Trophoblast cell (in vitro differentiated cells and primary cell): Measurements from ENCODE around the gene PDE4D.

Experiments used
- DNase-seq, 2 donors: peaks; one replicate each; pipeline ENCODE4 v3.0.0-alpha.2; 2016
- H2AFZ ChIP-seq: 2 replicates; pipeline ENCODE4 v1.6.1; 2013; ENCODE audit warnings: low read length, moderate library complexity, mild to moderate bottlenecking; ENCODE audit not compliant: insufficient read depth, poor library complexity
- H2AK5ac ChIP-seq: 2 replicates; pipeline ENCODE4 v1.6.1; 2013; ENCODE audit warnings: mild to moderate bottlenecking, low read length
- H2BK120ac ChIP-seq: 2 replicates; pipeline ENCODE4 v1.6.1; 2013; ENCODE audit warnings: low read length, mild to moderate bottlenecking, moderate library complexity; ENCODE audit not compliant: insufficient read depth, poor library complexity
- H2BK12ac ChIP-seq: 2 replicates; pipeline ENCODE4 v1.6.1; 2013; ENCODE audit warnings: mild to moderate bottlenecking, low read length, moderate library complexity
- H2BK5ac ChIP-seq: 2 replicates; pipeline ENCODE4 v1.6.1; 2013; ENCODE audit warnings: low read length, low read depth, moderate library complexity, mild to moderate bottlenecking; ENCODE audit not compliant: poor library complexity
- H3K14ac ChIP-seq: 2 replicates; pipeline ENCODE4 v1.6.1; 2013; ENCODE audit warnings: mild to moderate bottlenecking, low read length
- H3K18ac ChIP-seq: 2 replicates; pipeline ENCODE4 v1.6.1; 2013; ENCODE audit warnings: mild to moderate bottlenecking, low read length
- H3K23ac ChIP-seq: 2 replicates; pipeline ENCODE4 v1.6.1; 2013; ENCODE audit warnings: low read length
- H3K27ac ChIP-seq: 2 replicates; pipeline ENCODE4 v1.5.1; 2013; ENCODE audit warnings: low read depth, mild to moderate bottlenecking, inconsistent platforms, low read length, moderate library complexity
- H3K27me3 ChIP-seq: 2 replicates; pipeline ENCODE4 v1.6.1; 2013; ENCODE audit warnings: inconsistent platforms, mild to moderate bottlenecking, low read length, moderate library complexity; ENCODE audit not compliant: insufficient read depth
- H3K36me3 ChIP-seq, 2 experiments: 1 replicate in 1 of 2; 2 replicates in 1 of 2; pipeline ENCODE4 v1.6.1; 2013; ENCODE audit warnings: low read length in 2 of 2, mild to moderate bottlenecking in 2 of 2, moderate library complexity in 1 of 2; ENCODE audit not compliant: insufficient read depth in 2 of 2, control insufficient read depth in 1 of 2
- H3K4ac ChIP-seq: 2 replicates; pipeline ENCODE4 v1.6.1; 2013; ENCODE audit warnings: low read depth, mild to moderate bottlenecking, low read length, moderate library complexity
- H3K4me1 ChIP-seq, 2 experiments: 1 replicate in 1 of 2; 2 replicates in 1 of 2; pipeline ENCODE4 v1.6.1; 2013; ENCODE audit warnings: low read length in 2 of 2, mild to moderate bottlenecking in 2 of 2, moderate library complexity in 1 of 2; ENCODE audit not compliant: insufficient read depth in 2 of 2, control insufficient read depth in 1 of 2
- H3K4me2 ChIP-seq: 2 replicates; pipeline ENCODE4 v1.6.1; 2013; ENCODE audit warnings: inconsistent platforms, mild to moderate bottlenecking, low read length, moderate library complexity
- H3K4me3 ChIP-seq: 2 replicates; pipeline ENCODE4 v1.5.1; 2013; ENCODE audit warnings: mild to moderate bottlenecking, low read depth, low read length, inconsistent platforms
- H3K79me1 ChIP-seq: one replicate; pipeline ENCODE4 v1.6.1; 2013; ENCODE audit warnings: low read length
- H3K79me2 ChIP-seq: 2 replicates; pipeline ENCODE4 v1.6.1; 2013; ENCODE audit warnings: low read length, mild to moderate bottlenecking; ENCODE audit not compliant: control insufficient read depth, insufficient read depth, poor library complexity
- H3K9ac ChIP-seq: 2 replicates; pipeline ENCODE4 v1.6.1; 2013; ENCODE audit warnings: mild to moderate bottlenecking, low read length
- H3K9me3 ChIP-seq: 2 replicates; pipeline ENCODE4 v1.6.1; 2013; ENCODE audit warnings: low read depth, mild to moderate bottlenecking, control low read depth, inconsistent platforms, low read length; ENCODE audit not compliant: insufficient read depth
- H4K12ac ChIP-seq: 2 replicates; pipeline ENCODE4 v1.6.1; 2013; ENCODE audit warnings: low read depth, mild to moderate bottlenecking, low read length, moderate library complexity
- H4K8ac ChIP-seq: 2 replicates; pipeline ENCODE4 v1.6.1; 2013; ENCODE audit warnings: low read depth, mild to moderate bottlenecking, low read length, moderate library complexity
- H4K91ac ChIP-seq: one replicate; pipeline ENCODE4 v1.6.1; 2013; ENCODE audit warnings: low read depth, mild to moderate bottlenecking, low read length, moderate library complexity
- WGBS: extraction: QIAGEN DNeasy Blood & Tissue Kit; methylation state at CpG from one replicate; pipeline ENCODE4 v1.1.7; 2013; ENCODE audit warnings: missing lambda C conversion rate; ENCODE audit not compliant: insufficient read length, insufficient coverage; ENCODE audit errors: extremely low coverage; 5-methylcytosine and 5-hydroxymethylcytosine counted together

The PDE4D gene

GRCh38 chr5:59685191-59685530 lies 208.4 kb downstream of the PDE4D start:
- Histone ChIP-seq H3K23ac (no peak overlapping the region), H3K79me2 (peaks cover 2% of the 10 kb centered on the region), H4K91ac (no peak overlapping the region), H3K9ac (no peak overlapping the region), H3K4me1 (no peaks in the 10 kb centered on the region), H3K4ac (no peak overlapping the region), H3K4me2 (no peak overlapping the region), H2AFZ (no peak overlapping the region), H2AK5ac (no peak overlapping the region), H3K27me3 (no peaks in the 10 kb centered on the region), H2BK5ac (no peak overlapping the region), H3K18ac (no peak overlapping the region), H3K27ac (no peak overlapping the region), H3K79me1 (no peaks in the 10 kb centered on the region), H2BK120ac (no peak overlapping the region), H3K4me3 (no peak overlapping the region), H3K9me3 (no peaks in the 10 kb centered on the region), H4K12ac (no peak overlapping the region), H3K36me3 (no peaks in the 10 kb centered on the region), H3K14ac (no peak overlapping the region), H4K8ac (no peak overlapping the region), H2BK12ac (no peak overlapping the region)
- DNase-seq, result no peak
- WGBS, result no CpG with 5 or more reads among the region's 1 CpG

DNA sequence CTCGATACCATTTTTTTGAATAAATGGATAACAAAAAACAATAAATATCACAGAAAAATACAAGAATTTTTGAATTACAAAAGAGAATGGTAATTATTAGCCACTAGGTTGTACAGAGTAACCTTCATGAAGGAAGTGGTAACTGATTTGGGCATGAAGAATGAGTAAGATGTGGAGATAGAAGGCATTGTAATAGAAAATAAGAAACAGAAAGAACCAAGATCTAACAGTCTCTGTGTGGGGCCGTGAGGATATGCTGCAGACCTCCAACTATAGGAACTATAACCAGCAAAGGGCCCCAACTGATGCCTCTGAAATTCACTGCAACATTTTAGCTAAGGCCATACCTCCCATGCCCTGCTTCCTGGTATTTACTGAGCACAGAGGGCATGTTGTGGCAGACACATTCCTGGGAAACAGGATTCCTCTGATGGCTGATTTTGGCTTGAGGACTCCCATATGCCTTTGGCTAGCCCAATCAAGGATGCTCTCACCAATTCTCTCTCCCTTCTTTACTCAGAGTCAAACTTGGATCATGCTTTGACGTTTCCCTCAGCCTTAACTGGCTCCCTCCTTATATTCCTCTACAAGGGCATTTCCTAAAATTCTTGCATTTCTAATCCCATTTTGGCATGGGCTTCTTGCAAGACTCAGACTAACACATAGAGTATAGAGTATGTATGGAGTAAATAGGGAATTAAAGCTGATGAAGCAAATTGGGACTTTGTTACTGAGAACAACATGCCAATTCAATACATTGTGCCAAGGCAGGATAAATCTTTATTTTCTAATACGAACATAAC lies 208.9 kb downstream of the PDE4D start:
- Histone ChIP-seq H4K8ac (no peak overlapping the region), H3K9me3 (no peaks in the 10 kb centered on the region), H3K18ac (no peak overlapping the region), H3K4me2 (no peak overlapping the region), H3K27ac (no peak overlapping the region), H2BK120ac (no peak overlapping the region), H3K9ac (no peak overlapping the region), H2BK12ac (no peak overlapping the region), H4K12ac (no peak overlapping the region), H3K4me1 (no peaks in the 10 kb centered on the region), H2AK5ac (no peak overlapping the region), H2AFZ (no peak overlapping the region), H4K91ac (no peak overlapping the region), H3K79me2 (peaks cover 2% of the 10 kb centered on the region), H3K4ac (no peak overlapping the region), H3K14ac (no peak overlapping the region), H3K4me3 (no peak overlapping the region), H3K36me3 (no peaks in the 10 kb centered on the region), H2BK5ac (no peak overlapping the region), H3K23ac (no peak overlapping the region), H3K79me1 (no peaks in the 10 kb centered on the region), H3K27me3 (no peaks in the 10 kb centered on the region)
- no CpG with 5 or more reads among the region's 4 CpGs for WGBS
- no peak for DNase-seq

GRCh38 chr5:59683311-59683710 lies 210.2 kb downstream of the PDE4D start:
- H3K9ac ChIP-seq, result no peak overlapping the region
- H2BK5ac ChIP-seq, result no peak overlapping the region

DNA sequence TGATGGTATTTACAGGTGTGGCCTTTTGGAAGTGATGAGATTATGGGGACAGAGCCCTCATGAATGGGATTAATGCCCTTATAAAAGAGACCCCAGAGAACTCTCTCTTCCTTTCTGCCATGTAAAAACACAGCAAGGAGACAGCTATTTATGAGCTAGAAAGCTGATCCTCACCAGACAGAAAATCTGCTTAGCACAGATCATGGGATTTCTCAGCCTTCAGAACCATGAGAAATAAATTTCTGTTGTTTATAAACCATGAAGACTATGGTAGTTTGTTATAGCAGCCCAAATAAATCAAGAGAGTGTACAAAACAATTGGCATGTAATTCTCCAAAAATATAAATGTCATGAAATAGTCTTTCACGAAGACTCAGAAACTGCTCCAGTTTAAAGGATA lies 211.0 kb downstream of the PDE4D start:
- Histone ChIP-seq H2BK120ac (no peak overlapping the region), H3K9ac (no peak overlapping the region), H3K14ac (no peak overlapping the region), H3K4me2 (no peak overlapping the region), H2BK12ac (no peak overlapping the region), H4K12ac (no peak overlapping the region), H3K27ac (no peak overlapping the region), H2AK5ac (no peak overlapping the region), H4K91ac (no peak overlapping the region), H3K18ac (no peak overlapping the region), H3K36me3 (no peaks in the 10 kb centered on the region), H3K4ac (no peak overlapping the region), H2AFZ (no peak overlapping the region), H2BK5ac (no peak overlapping the region), H3K79me2 (peaks cover 2% of the 10 kb centered on the region), H3K79me1 (no peaks in the 10 kb centered on the region), H4K8ac (no peak overlapping the region), H3K9me3 (no peaks in the 10 kb centered on the region), H3K4me3 (no peak overlapping the region), H3K27me3 (no peaks in the 10 kb centered on the region), H3K4me1 (no peaks in the 10 kb centered on the region), H3K23ac (no peak overlapping the region)
- WGBS, result no CpG with 5 or more reads among the region's 1 CpG
- DNase-seq, result no peak

More at GRCh38 chr5:59683311-59683710, 210.2 kb downstream of the PDE4D start:
- Histone ChIP-seq H3K4me2 (no peak overlapping the region), H2AK5ac (no peak overlapping the region), H2BK120ac (no peak overlapping the region), H3K4ac (no peak overlapping the region), H4K91ac (no peak overlapping the region), H3K36me3 (no peaks in the 10 kb centered on the region), H4K12ac (no peak overlapping the region), H2AFZ (no peak overlapping the region), H3K4me1 (no peaks in the 10 kb centered on the region), H3K4me3 (no peak overlapping the region), H3K79me1 (no peaks in the 10 kb centered on the region), H3K79me2 (peaks cover 2% of the 10 kb centered on the region), H3K18ac (no peak overlapping the region), H3K14ac (no peak overlapping the region), H3K23ac (no peak overlapping the region), H4K8ac (no peak overlapping the region), H3K9me3 (no peaks in the 10 kb centered on the region), H2BK12ac (no peak overlapping the region), H3K27me3 (no peaks in the 10 kb centered on the region), H3K27ac (no peak overlapping the region)
- WGBS, result no CpG with 5 or more reads among the region's 4 CpGs
- DNase-seq, result no peak
